SK-N-SH (cell line): ENCODE results near the gene EFHC1. TPM values are rescaled to one million over a fixed set of nuclear protein-coding genes. Genes with fewer than 3 reads are reported as not detected.

Experiments used
- CTCF ChIA-PET: fragments of 300-600, 350-600 bp; formaldehyde crosslinking; extraction: SDS; loops from one replicate; lab custom pipeline; 2021; lab: Yijun Ruan, JAX
- POLR2A ChIA-PET: fragments of 350-600 bp; sonication (Branson Sonifier 250); formaldehyde crosslinking; extraction: SDS; loops from one replicate; lab custom pipeline; 2020; ENCODE audit warnings: antibody characterized with exemption, inconsistent platforms; lab: Yijun Ruan, JAX
- DNase-seq: peaks from one replicate; pipeline ENCODE4 v3.0.0; 2012
- H2AFZ ChIP-seq: fragments of 200-600 bp; sonication (generic); 2 replicates; pipeline ENCODE4 v1.8.1; 2016; ENCODE audit warnings: antibody characterized with exemption, mild to moderate bottlenecking, low read depth
- H3F3A ChIP-seq: fragments of 200-600 bp; sonication (generic); replicated peaks from 2 replicates; pipeline ENCODE3; 2016; ENCODE audit warnings: antibody characterized with exemption, mild to moderate bottlenecking; ENCODE audit not compliant: insufficient read depth
- H3K27ac ChIP-seq, 2 experiments: fragments of 200-500 bp in 1 of 2; fragments of 200-600 bp in 1 of 2; sonication (Bioruptor generic) in 1 of 2; sonication (generic), shearing (Covaris generic) in 1 of 2; 2 replicates each; pipeline versions ENCODE4 v1.5.1 to v1.6.1; 2014 to 2016; ENCODE audit warnings: low read depth in 2 of 2, inconsistent platforms in 1 of 2, low read length in 1 of 2, mild to moderate bottlenecking in 1 of 2, mixed read lengths in 1 of 2
- H3K27me3 ChIP-seq: fragments of 200-600 bp; sonication (generic), shearing (Covaris generic); 2 replicates; pipeline ENCODE4 v1.6.1; 2016; ENCODE audit warnings: mixed run types; ENCODE audit not compliant: insufficient read depth
- H3K36me3 ChIP-seq, 2 experiments: fragments of 200-500 bp in 1 of 2; fragments of 200-600 bp in 1 of 2; sonication (Bioruptor generic) in 1 of 2; sonication (generic) in 1 of 2; replicated peaks in 1 of 2; 2 replicates each; pipeline versions ENCODE3 to v1.5.1; 2014 to 2016; ENCODE audit warnings: low read length in 1 of 2, mild to moderate bottlenecking in 1 of 2; ENCODE audit not compliant: insufficient read depth in 2 of 2, control insufficient read depth in 1 of 2
- H3K4me1 ChIP-seq, 2 experiments: fragments of 200-500 bp in 1 of 2; fragments of 200-600 bp in 1 of 2; sonication (Bioruptor generic) in 1 of 2; sonication (generic), shearing (Covaris generic) in 1 of 2; 2 replicates each; pipeline versions ENCODE4 v1.5.1 to v1.6.1; 2014 to 2016; ENCODE audit warnings: low read depth in 1 of 2, low read length in 1 of 2, mixed run types in 1 of 2; ENCODE audit not compliant: insufficient read depth in 2 of 2, control insufficient read depth in 1 of 2
- H3K4me2 ChIP-seq: fragments of 200-600 bp; sonication (generic), shearing (Covaris generic); 2 replicates; pipeline ENCODE4 v1.6.1; 2017; ENCODE audit warnings: mixed run types
- H3K4me3 ChIP-seq, 2 experiments: fragments of 200-500 bp in 1 of 2; fragments of 200-600 bp in 1 of 2; sonication (Bioruptor generic) in 1 of 2; sonication (generic), shearing (Covaris generic) in 1 of 2; 2 replicates each; pipeline versions ENCODE4 v1.5.1 to v1.8.1; 2014 to 2016; ENCODE audit warnings: low read depth in 2 of 2, inconsistent platforms in 1 of 2, low read length in 1 of 2, mild to moderate bottlenecking in 1 of 2, mixed read lengths in 1 of 2, moderate library complexity in 1 of 2
- H3K79me2 ChIP-seq: fragments of 200-600 bp; sonication (generic); 2 replicates; pipeline ENCODE4 v1.8.1; 2017; ENCODE audit warnings: mild to moderate bottlenecking; ENCODE audit not compliant: insufficient read depth
- H3K9ac ChIP-seq: fragments of 200-600 bp; sonication (generic); 2 replicates; pipeline ENCODE4 v1.6.1; 2017; ENCODE audit warnings: mixed run types
- H3K9me2 ChIP-seq: fragments of 200-600 bp; sonication (generic); 2 replicates; pipeline ENCODE4 v1.6.1; 2017; ENCODE audit warnings: mixed run types
- H3K9me3 ChIP-seq: fragments of 200-600 bp; sonication (generic); 2 replicates; pipeline ENCODE4 v1.6.1; 2017; ENCODE audit warnings: mixed run types, mild to moderate bottlenecking, moderate library complexity
- H4K20me1 ChIP-seq: fragments of 200-600 bp; sonication (generic); 2 replicates; pipeline ENCODE4 v1.6.1; 2017; ENCODE audit warnings: mild to moderate bottlenecking, mixed run types; ENCODE audit not compliant: insufficient read depth
- CHD2 ChIP-seq: fragments of 150-350 bp; IDR thresholded peaks from 2 replicates; pipeline ENCODE4 v1.6.1; 2018; ENCODE audit warnings: low read length; ENCODE audit not compliant: partially characterized antibody
- ELF1 ChIP-seq: IDR thresholded peaks from 2 replicates; pipeline ENCODE4 v1.4.0; 2012
- EP300 ChIP-seq, 2 experiments: IDR thresholded peaks; 2 replicates each; pipeline versions ENCODE4 v1.4.0 to v1.6.1; 2012; ENCODE audit warnings: borderline replicate concordance in 1 of 2, low read depth in 1 of 2, low read length in 1 of 2
- EZH2phosphoT487 ChIP-seq: fragments of 200-600 bp; sonication (generic); IDR thresholded peaks from 2 replicates; pipeline ENCODE4 v1.6.1; 2017; ENCODE audit warnings: low read depth, mixed run types, mild to moderate bottlenecking, antibody characterized with exemption, moderate library complexity, borderline replicate concordance
- FOSL2 ChIP-seq: IDR thresholded peaks from 2 replicates; pipeline ENCODE4 v1.4.0; 2012; ENCODE audit warnings: low read depth, mild to moderate bottlenecking, moderate library complexity, borderline replicate concordance
- FOXJ3 ChIP-seq: sonication (generic); formaldehyde crosslinking; IDR thresholded peaks from 2 replicates; pipeline ENCODE4 v1.5.1; 2020; ENCODE audit warnings: mild to moderate bottlenecking, missing genetic modification reagents
- FOXM1 ChIP-seq: IDR thresholded peaks from 2 replicates; pipeline ENCODE4 v1.4.0; 2012; ENCODE audit warnings: low read depth, mild to moderate bottlenecking
- GATA2 ChIP-seq: sonication (generic); formaldehyde crosslinking; IDR thresholded peaks from 2 replicates; pipeline ENCODE4 v1.5.0; 2020; ENCODE audit warnings: mild to moderate bottlenecking, missing genetic modification reagents
- MXI1 ChIP-seq: IDR thresholded peaks from 2 replicates; pipeline ENCODE4 v1.6.1; 2012; ENCODE audit warnings: mild to moderate bottlenecking, low read depth, low read length, improper control_type of control experiment
- NFIC ChIP-seq: IDR thresholded peaks from 2 replicates; pipeline ENCODE4 v1.4.0; 2012; ENCODE audit warnings: borderline replicate concordance
- POLR2AphosphoS5 ChIP-seq: IDR thresholded peaks from 2 replicates; pipeline ENCODE4 v1.6.1; 2012; ENCODE audit warnings: low read depth, low read length
- RCOR1 ChIP-seq: fragments of 150-350 bp; IDR thresholded peaks from 2 replicates; pipeline ENCODE4 v1.6.1; 2017; ENCODE audit warnings: antibody characterized with exemption, low read length
- REST ChIP-seq: IDR thresholded peaks from 2 replicates; pipeline ENCODE4 v1.6.1; 2012; ENCODE audit warnings: mild to moderate bottlenecking, low read depth, low read length, moderate library complexity
- RXRA ChIP-seq: IDR thresholded peaks from 2 replicates; pipeline ENCODE4 v1.4.0; 2012; ENCODE audit warnings: low read depth, mild to moderate bottlenecking, borderline replicate concordance
- TAF1 ChIP-seq: IDR thresholded peaks from 2 replicates; pipeline ENCODE4 v1.6.1; 2012; ENCODE audit warnings: low read depth, mild to moderate bottlenecking, low read length, moderate library complexity, borderline replicate concordance
- TCF12 ChIP-seq: IDR thresholded peaks from 2 replicates; pipeline ENCODE4 v1.4.0; 2012
- TEAD4 ChIP-seq: IDR thresholded peaks from 2 replicates; pipeline ENCODE4 v1.4.0; 2012; ENCODE audit warnings: mild to moderate bottlenecking, borderline replicate concordance; ENCODE audit not compliant: insufficient read depth
- ZBTB33 ChIP-seq: IDR thresholded peaks from 2 replicates; pipeline ENCODE4 v1.4.0; 2012; ENCODE audit warnings: low read depth, borderline replicate concordance
- WGBS: methylation state at CpG from one replicate; pipeline ENCODE4 v1.1.6; 2017; ENCODE audit warnings: low lambda C conversion rate; 5-methylcytosine and 5-hydroxymethylcytosine counted together
- polyA plus RNA-seq, 3 experiments: library from polyadenylated mRNA; depleted of rRNA; stranded (reverse); fragments of >200 nt; gene quantifications; 2 replicates each; pipeline ENCODE4 v1.2.3, GENCODE V29; 2012
- TF ChIP-seq, protein P1 (sequence below): fragments of 150-350 bp; IDR thresholded peaks from 2 replicates; pipeline ENCODE4 v1.6.1; 2017; ENCODE audit warnings: antibody characterized with exemption, low read length, low read depth, borderline replicate concordance
- TF ChIP-seq, protein P2 (sequence below): IDR thresholded peaks from 2 replicates; pipeline ENCODE4 v1.4.0; 2012; ENCODE audit warnings: low read depth
- TF ChIP-seq, protein P3 (sequence below): IDR thresholded peaks from 2 replicates; pipeline ENCODE4; 2012

Gene EFHC1
- polyA plus RNA-seq, 1 of the 3 experiments (the other 2 are of a cell fraction): 39.4 TPM

- Histone ChIP-seq H4K20me1 (no peaks in the 10 kb centered on the region), H3K27me3 (no peaks in the 10 kb centered on the region), H3K27ac (peak overlapping the region; percentile 82 to 91), H3K36me3 (peaks cover 0 to 2% of the 10 kb centered on the region in 2 experiments), H3K4me2 (peak overlapping the region; percentile 66), H3K79me2 (peaks cover 98% of the 10 kb centered on the region), H3K4me1 (peaks cover 62 to 75% of the 10 kb centered on the region in 2 experiments), H2AFZ (no peak overlapping the region), H3K9ac (peak overlapping the region; percentile 42; the same call in 1 of the 2 replicates), H3K9me3 (no peaks in the 10 kb centered on the region), H3K9me2 (no peaks in the 10 kb centered on the region), H3F3A (peaks cover 61% of the 10 kb centered on the region), H3K4me3 (peak overlapping the region in 1 of 2 experiments; percentile 2; a peak in 1 of 4 replicates)
- POLR2A ChIA-PET: interaction anchor here (0.6 to 1.1 kb wide), 2 partner anchors 23 to 25 kb away, joined by 3 read pairs; partner anchors contain the start of gene TRAM2
- WGBS: 23% methylated on average over 13 of the region's 13 CpGs
- peak; percentile 75 for DNase-seq
- CTCF ChIA-PET: interaction anchor here (0.9 to 2.9 kb wide), 13 partner anchors 13 to 136 kb away, joined by 3 to 15 read pairs (median 4); no protein-coding TSS in a partner anchor
- TF ChIP-seq EP300 (IDR thresholded peaks at IDR 0.05; ENCODE audit: borderline replicate concordance in 1 of 2, low read depth in 1 of 2, low read length in 1 of 2) (peak; percentile 86 to 88; a peak in 3 of 4 replicates), POLR2AphosphoS5 (peak; percentile 83), FOXJ3 (CRISPR knock-in tag) (peak; percentile 92), ELF1 (no peak), ZBTB33 (0 out of 2 replicates have a peak, but pooled peaks have one; percentile 66), TCF12 (peak; percentile 94), GATA2 (CRISPR knock-in tag) (peak; percentile 94), NFIC (peak; percentile 99), RCOR1 (peak; percentile 97), TAF1 (no peak), REST (no peak; the same call in 1 of the 2 replicates), TEAD4 (peak; percentile 90), EZH2phosphoT487 (no peak), MXI1 (no peak; the same call in 1 of the 2 replicates), CHD2 (peak; percentile 66), RXRA (peak; percentile 70; the same call in 1 of the 2 replicates), FOXM1 (0 out of 2 replicates have a peak, but pooled peaks have one; percentile 25), FOSL2 (peak; percentile 86)
- TF ChIP-seq, protein P1, sequence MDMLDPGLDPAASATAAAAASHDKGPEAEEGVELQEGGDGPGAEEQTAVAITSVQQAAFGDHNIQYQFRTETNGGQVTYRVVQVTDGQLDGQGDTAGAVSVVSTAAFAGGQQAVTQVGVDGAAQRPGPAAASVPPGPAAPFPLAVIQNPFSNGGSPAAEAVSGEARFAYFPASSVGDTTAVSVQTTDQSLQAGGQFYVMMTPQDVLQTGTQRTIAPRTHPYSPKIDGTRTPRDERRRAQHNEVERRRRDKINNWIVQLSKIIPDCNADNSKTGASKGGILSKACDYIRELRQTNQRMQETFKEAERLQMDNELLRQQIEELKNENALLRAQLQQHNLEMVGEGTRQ: no peak
- TF ChIP-seq, protein P2, sequence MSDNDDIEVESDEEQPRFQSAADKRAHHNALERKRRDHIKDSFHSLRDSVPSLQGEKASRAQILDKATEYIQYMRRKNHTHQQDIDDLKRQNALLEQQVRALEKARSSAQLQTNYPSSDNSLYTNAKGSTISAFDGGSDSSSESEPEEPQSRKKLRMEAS: peak; percentile 49
- TF ChIP-seq, protein P3, sequence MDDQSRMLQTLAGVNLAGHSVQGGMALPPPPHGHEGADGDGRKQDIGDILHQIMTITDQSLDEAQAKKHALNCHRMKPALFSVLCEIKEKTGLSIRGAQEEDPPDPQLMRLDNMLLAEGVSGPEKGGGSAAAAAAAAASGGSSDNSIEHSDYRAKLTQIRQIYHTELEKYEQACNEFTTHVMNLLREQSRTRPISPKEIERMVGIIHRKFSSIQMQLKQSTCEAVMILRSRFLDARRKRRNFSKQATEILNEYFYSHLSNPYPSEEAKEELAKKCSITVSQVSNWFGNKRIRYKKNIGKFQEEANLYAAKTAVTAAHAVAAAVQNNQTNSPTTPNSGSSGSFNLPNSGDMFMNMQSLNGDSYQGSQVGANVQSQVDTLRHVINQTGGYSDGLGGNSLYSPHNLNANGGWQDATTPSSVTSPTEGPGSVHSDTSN: peak; percentile 83
These were observed 131.5 kb downstream of the EFHC1 start for GRCh38 chr6:52551483-52552277.
